ENCODE data around the gene SGPP2. TPM values are rescaled to one million over a fixed set of nuclear protein-coding genes. Genes with fewer than 3 reads are reported as not detected.

SGPP2 gene
- total RNA-seq, 1 experiment from 2014 or later = 0.57 TPM

DNA sequence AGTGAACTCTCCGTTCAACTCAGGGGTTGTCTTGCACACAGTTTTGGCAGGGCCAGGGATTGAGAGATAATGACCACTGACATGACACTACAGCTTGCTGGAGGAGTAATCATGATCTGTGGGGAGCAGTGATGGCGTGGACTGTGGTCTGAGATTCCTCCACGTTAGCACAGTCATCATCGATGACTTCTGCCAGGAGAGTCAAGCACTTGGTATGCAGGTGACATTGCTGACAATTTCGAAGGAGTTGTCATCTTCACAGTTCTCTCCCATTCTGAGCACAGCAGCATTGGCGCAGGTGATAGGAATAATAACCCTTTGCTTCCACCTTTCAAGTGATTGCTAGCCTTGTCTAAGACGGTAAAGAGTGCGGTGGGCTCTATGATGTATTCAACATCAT lies 79.8 kb downstream of the SGPP2 start:
- H3K36me3 ChIP-seq (ENCODE audit: low read depth) = no peaks in the 10 kb centered on the region
- no peak overlapping the region for H3K4me2 ChIP-seq
- no peaks in the 10 kb centered on the region for H3K79me2 ChIP-seq (ENCODE audit: low read depth)
- no peaks in the 10 kb centered on the region for H3F3A ChIP-seq (ENCODE audit: insufficient read depth, low read depth)
- no peak for TF ChIP-seq EZH2 (IDR thresholded peaks at IDR 0.05; ENCODE audit: low read depth)
- CTCF ChIA-PET = no interaction called here
- no peaks in the 10 kb centered on the region for H3K9me3 ChIP-seq (ENCODE audit: insufficient read depth, low read depth)
- no peaks in the 10 kb centered on the region for H3K27me3 ChIP-seq (ENCODE audit: insufficient read depth, low read depth)
- intact Hi-C loops (cut with micrococcal nuclease; ENCODE audit: unreplicated experiment) = no loop called here
- POLR2A ChIA-PET (ENCODE audit: unreplicated experiment) = no interaction called here
- H4K20me1 ChIP-seq (ENCODE audit: insufficient read depth) = no peaks in the 10 kb centered on the region
- no peak overlapping the region for H3K27ac ChIP-seq
- no peak for DNase-seq
- H3K4me3 ChIP-seq = no peak overlapping the region
- H3K4me1 ChIP-seq (replicated peaks; ENCODE audit: insufficient read depth) = peaks cover 12% of the 10 kb centered on the region
- no peaks in the 10 kb centered on the region for H3K9me2 ChIP-seq (ENCODE audit: insufficient read depth)
- H2AFZ ChIP-seq = no peak overlapping the region
- BruUV-seq (replicated peaks) = no TSS peak

GRCh38 chr2:222504719-222505118 lies 80.4 kb downstream of the SGPP2 start:
- no peaks in the 10 kb centered on the region for H3K9me3 ChIP-seq (ENCODE audit: insufficient read depth, low read depth)
- no peak overlapping the region for H2AFZ ChIP-seq
- POLR2A ChIA-PET (ENCODE audit: unreplicated experiment) = no interaction called here
- no peak for DNase-seq
- H3K4me2 ChIP-seq = no peak overlapping the region
- CTCF ChIA-PET = no interaction called here
- H3K79me2 ChIP-seq (ENCODE audit: low read depth) = no peaks in the 10 kb centered on the region
- no peak overlapping the region for H3K27ac ChIP-seq
- H3K27me3 ChIP-seq (ENCODE audit: insufficient read depth, low read depth) = no peaks in the 10 kb centered on the region
- no peaks in the 10 kb centered on the region for H3K9me2 ChIP-seq (ENCODE audit: insufficient read depth)
- H3F3A ChIP-seq (ENCODE audit: insufficient read depth, low read depth) = no peaks in the 10 kb centered on the region
- BruUV-seq (replicated peaks) = no TSS peak
- intact Hi-C loops (cut with micrococcal nuclease; ENCODE audit: unreplicated experiment) = no loop called here
- TF ChIP-seq EZH2 (IDR thresholded peaks at IDR 0.05; ENCODE audit: low read depth) = no peak
- TF ChIP-seq, protein P1, sequence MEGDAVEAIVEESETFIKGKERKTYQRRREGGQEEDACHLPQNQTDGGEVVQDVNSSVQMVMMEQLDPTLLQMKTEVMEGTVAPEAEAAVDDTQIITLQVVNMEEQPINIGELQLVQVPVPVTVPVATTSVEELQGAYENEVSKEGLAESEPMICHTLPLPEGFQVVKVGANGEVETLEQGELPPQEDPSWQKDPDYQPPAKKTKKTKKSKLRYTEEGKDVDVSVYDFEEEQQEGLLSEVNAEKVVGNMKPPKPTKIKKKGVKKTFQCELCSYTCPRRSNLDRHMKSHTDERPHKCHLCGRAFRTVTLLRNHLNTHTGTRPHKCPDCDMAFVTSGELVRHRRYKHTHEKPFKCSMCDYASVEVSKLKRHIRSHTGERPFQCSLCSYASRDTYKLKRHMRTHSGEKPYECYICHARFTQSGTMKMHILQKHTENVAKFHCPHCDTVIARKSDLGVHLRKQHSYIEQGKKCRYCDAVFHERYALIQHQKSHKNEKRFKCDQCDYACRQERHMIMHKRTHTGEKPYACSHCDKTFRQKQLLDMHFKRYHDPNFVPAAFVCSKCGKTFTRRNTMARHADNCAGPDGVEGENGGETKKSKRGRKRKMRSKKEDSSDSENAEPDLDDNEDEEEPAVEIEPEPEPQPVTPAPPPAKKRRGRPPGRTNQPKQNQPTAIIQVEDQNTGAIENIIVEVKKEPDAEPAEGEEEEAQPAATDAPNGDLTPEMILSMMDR (conservative IDR thresholded peaks at IDR 0.05) = no peak
- no peaks in the 10 kb centered on the region for H4K20me1 ChIP-seq (ENCODE audit: insufficient read depth)
- H3K4me1 ChIP-seq (replicated peaks; ENCODE audit: insufficient read depth) = peaks cover 12% of the 10 kb centered on the region
- no peak overlapping the region for H3K4me3 ChIP-seq
- no peaks in the 10 kb centered on the region for H3K36me3 ChIP-seq (ENCODE audit: low read depth)

DNA sequence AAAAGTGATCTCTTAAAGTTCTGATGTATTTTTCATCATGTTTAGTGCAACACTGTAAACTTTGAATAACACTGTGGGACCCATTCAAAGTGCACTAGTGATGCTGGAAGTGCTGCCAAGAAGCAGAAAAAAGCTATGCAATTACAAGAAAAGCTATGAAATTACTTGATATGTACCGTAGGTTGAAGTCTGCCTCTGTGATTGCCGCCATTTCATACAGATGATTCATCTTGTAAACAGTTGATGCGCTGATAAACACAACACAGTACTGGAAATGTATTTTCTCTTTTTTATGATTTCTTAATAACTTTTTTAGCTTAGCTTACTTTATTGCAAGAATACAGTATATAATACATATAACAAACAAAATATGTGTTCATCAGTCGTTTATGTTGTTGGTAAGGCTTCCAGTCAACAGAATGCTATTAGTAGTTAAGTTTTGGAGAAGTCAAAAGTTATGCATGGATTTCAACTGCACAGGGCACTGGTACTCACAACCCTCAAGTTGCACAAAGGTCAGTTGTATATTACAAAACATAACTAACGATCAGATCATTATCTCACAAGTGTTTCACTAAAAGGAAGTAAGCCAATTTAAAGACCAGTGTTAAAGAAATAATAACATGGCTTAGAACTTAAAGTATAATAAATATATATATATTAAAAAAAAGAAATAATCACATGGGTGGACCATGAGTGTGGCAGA lies 82.0 kb downstream of the SGPP2 start:
- H3K4me3 ChIP-seq = no peak overlapping the region
- no peaks in the 10 kb centered on the region for H3K79me2 ChIP-seq (ENCODE audit: low read depth)
- no TSS peak for BruUV-seq (replicated peaks)
- H3K4me1 ChIP-seq (replicated peaks; ENCODE audit: insufficient read depth) = peaks cover 12% of the 10 kb centered on the region
- no peaks in the 10 kb centered on the region for H3F3A ChIP-seq (ENCODE audit: insufficient read depth, low read depth)
- no peak for DNase-seq
- intact Hi-C loops (cut with micrococcal nuclease; ENCODE audit: unreplicated experiment) = no loop called here
- H3K9me2 ChIP-seq (ENCODE audit: insufficient read depth) = no peaks in the 10 kb centered on the region
- ChIA-PET CTCF (no interaction called here), POLR2A (ENCODE audit: unreplicated experiment) (interaction anchor here (0.6 kb wide), 1 partner anchor 31 kb away, joined by 4 read pairs; no protein-coding TSS in a partner anchor)
- no peaks in the 10 kb centered on the region for H3K9me3 ChIP-seq (ENCODE audit: insufficient read depth, low read depth)
- H4K20me1 ChIP-seq (ENCODE audit: insufficient read depth) = no peaks in the 10 kb centered on the region
- no peaks in the 10 kb centered on the region for H3K36me3 ChIP-seq (ENCODE audit: low read depth)
- no peak overlapping the region for H3K27ac ChIP-seq
- no peak for TF ChIP-seq EZH2 (IDR thresholded peaks at IDR 0.05; ENCODE audit: low read depth)
- TF ChIP-seq, protein P1 (conservative IDR thresholded peaks at IDR 0.05) = no peak
- 0 out of 2 replicates have a peak overlapping the region, but pooled peaks have one; percentile 2 for H3K4me2 ChIP-seq
- no peaks in the 10 kb centered on the region for H3K27me3 ChIP-seq (ENCODE audit: insufficient read depth, low read depth)
- H2AFZ ChIP-seq = no peak overlapping the region

All from PC-9 (cell line).